Measurements from ENCODE around the gene ALDH1B1.

The ALDH1B1 gene

GRCh38 chr9:38436708-38437107, 44.2 kb downstream of the ALDH1B1 start:
- no peak overlapping the region for H3K4me3 ChIP-seq (ENCODE audit: control insufficient read depth, low read depth, low read length)
- DNase-seq (ENCODE audit: low read depth): no peak
- TF ChIP-seq, protein P1, sequence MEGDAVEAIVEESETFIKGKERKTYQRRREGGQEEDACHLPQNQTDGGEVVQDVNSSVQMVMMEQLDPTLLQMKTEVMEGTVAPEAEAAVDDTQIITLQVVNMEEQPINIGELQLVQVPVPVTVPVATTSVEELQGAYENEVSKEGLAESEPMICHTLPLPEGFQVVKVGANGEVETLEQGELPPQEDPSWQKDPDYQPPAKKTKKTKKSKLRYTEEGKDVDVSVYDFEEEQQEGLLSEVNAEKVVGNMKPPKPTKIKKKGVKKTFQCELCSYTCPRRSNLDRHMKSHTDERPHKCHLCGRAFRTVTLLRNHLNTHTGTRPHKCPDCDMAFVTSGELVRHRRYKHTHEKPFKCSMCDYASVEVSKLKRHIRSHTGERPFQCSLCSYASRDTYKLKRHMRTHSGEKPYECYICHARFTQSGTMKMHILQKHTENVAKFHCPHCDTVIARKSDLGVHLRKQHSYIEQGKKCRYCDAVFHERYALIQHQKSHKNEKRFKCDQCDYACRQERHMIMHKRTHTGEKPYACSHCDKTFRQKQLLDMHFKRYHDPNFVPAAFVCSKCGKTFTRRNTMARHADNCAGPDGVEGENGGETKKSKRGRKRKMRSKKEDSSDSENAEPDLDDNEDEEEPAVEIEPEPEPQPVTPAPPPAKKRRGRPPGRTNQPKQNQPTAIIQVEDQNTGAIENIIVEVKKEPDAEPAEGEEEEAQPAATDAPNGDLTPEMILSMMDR (IDR thresholded peaks at IDR 0.05; ENCODE audit: control insufficient read depth, insufficient read depth, low read depth, low read length, missing control alignments): no peak

DNA sequence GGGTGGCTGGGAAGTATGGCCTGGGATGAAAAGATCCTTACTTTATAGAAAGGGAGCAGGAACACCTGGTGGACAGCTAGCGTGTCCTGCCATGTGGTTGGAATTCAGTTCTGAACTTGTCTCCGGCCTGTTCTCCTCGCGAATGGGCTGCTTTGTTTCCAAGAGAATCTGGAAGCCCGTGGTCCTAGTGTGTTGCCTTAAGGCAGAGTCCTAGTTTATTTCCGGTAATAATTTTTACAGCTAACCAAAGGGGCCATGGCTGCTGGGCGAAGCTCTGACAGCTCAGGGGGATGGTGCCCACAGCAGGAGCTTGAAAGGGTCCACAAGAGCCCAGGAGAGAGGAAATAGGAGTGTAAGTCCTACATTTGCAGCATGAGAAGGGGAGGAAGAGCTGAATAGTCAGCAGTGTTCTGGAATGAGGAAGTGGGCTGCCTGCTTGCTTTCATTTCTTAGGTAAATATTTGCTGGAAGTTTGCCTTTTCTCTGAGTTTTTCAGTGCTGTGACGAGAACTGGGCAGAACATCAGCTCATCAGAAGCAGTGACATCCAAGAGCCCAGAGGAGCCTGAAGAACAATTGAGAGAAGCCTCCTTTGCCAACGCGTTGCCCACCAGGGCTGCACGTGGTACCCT, 44.8 kb downstream of the ALDH1B1 start:
- DNase-seq (ENCODE audit: low read depth): no peak
- no peak overlapping the region for H3K4me3 ChIP-seq (ENCODE audit: control insufficient read depth, low read depth, low read length)
- TF ChIP-seq, protein P1 (IDR thresholded peaks at IDR 0.05; ENCODE audit: control insufficient read depth, insufficient read depth, low read depth, low read length, missing control alignments): no peak

DNA sequence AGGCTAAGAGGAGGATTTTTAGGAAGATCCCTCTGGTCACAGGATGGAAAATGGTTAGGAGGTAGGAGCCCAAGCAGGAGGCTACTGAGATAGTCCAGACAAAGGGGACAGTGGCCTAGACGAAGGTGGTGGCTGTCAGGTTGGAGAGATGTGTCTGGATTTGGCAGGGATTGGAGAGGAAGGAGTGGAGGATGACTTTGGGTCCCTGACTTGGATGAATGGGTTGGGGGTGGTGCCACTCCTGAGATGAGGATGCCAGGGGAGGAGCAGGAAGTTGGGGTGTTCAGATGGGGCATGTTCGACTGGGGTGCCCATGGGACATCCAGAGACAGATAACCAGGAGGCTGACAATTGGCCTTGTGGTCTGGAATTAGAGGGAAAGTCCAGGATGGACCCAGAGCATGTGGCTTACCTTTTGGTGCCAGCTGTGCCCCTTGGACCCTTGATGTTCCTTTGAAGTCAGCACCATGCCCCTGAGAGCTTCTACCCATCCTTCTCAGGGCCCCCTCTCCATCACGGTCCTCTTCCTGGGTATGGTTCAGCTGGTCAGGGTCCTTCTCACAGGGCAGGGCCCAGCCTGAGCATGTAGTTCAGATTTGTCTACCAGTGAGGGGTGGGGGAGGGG, 46.9 kb downstream of the ALDH1B1 start:
- TF ChIP-seq, protein P1 (IDR thresholded peaks at IDR 0.05; ENCODE audit: control insufficient read depth, insufficient read depth, low read depth, low read length, missing control alignments): no peak

DNA sequence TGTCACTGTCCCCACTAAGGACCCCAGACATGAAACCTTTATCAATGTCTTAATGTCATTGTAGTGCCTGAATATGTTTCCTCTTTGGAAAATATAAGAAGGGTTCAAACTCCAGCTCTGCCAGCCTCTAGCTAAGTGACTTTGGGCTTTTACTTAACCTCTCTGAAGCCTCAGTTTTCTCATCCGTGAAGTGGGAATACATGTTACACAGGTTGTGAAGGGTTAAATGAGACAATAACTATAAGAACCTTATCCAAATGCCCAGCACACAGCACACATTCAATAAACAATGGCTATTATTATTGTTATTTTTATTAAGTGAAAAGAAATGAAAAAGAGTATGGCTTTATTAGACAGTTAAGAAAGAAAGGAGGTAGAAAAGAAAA, 47.4 kb downstream of the ALDH1B1 start:
- no peak for DNase-seq (ENCODE audit: low read depth)
- TF ChIP-seq, protein P1 (IDR thresholded peaks at IDR 0.05; ENCODE audit: control insufficient read depth, insufficient read depth, low read depth, low read length, missing control alignments): no peak
- no peak overlapping the region for H3K4me3 ChIP-seq (ENCODE audit: control insufficient read depth, low read depth, low read length)

More for the DNA sequence above, 46.9 kb downstream of the ALDH1B1 start:
- no peak for DNase-seq (ENCODE audit: low read depth)
- no peak overlapping the region for H3K4me3 ChIP-seq (ENCODE audit: control insufficient read depth, low read depth, low read length)

DNA sequence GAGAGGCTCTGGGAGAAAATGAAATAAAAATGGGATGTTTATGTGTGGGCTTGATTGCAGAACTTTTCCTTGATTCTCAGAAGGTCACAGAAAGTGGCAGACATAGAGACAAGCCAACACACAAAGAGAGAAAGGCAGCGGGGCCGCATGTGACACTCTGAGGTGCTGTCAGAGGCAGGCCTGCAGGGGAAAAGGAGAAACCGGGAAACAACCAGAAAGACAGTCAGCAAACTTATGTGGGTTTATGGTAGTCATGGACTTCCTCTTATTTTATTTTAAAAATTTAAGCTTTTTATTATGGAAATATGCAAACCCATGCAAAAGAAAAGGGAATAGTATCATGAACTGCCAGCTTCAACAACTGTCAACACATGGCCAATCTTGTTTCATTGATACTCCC, 48.0 kb downstream of the ALDH1B1 start:
- no peak overlapping the region for H3K4me3 ChIP-seq (ENCODE audit: control insufficient read depth, low read depth, low read length)
- TF ChIP-seq, protein P1 (IDR thresholded peaks at IDR 0.05; ENCODE audit: control insufficient read depth, insufficient read depth, low read depth, low read length, missing control alignments): no peak
- DNase-seq (ENCODE audit: low read depth): no peak

GRCh38 chr9:38441347-38442085, 49.0 kb downstream of the ALDH1B1 start:
- DNase-seq (ENCODE audit: low read depth): no peak
- no peak overlapping the region for H3K4me3 ChIP-seq (ENCODE audit: control insufficient read depth, low read depth, low read length)
- TF ChIP-seq, protein P1 (IDR thresholded peaks at IDR 0.05; ENCODE audit: control insufficient read depth, insufficient read depth, low read depth, low read length, missing control alignments): no peak

Data from AG09309 (cell line).